PC-9 (cell line): ENCODE results near the gene PHYHIPL. TPM values are rescaled to one million over a fixed set of nuclear protein-coding genes. Genes with fewer than 3 reads are reported as not detected.

Experiments used
- Bru-seq: library from RNA; stranded (reverse); fragments of 400-500 nt; gene quantifications from one replicate; lab custom pipeline; 2021; lab: Mats Ljungman, UMichigan
- BruChase-seq, 2 experiments: library from RNA; stranded (reverse); fragments of 400-500 nt; gene quantifications; one replicate each; lab custom pipeline; 2021; lab: Mats Ljungman, UMichigan
- BruUV-seq: library from RNA; stranded (reverse); fragments of 400-500 nt; replicated peaks from 2 replicates; lab custom pipeline; 2021; lab: Mats Ljungman, UMichigan
- CTCF ChIA-PET: fragments of 300-600 bp; sonication (Branson Sonifier 250); formaldehyde crosslinking; loops from one replicate; lab custom pipeline; 2022; ENCODE audit warnings: antibody characterized with exemption; lab: Charles Lee
- POLR2A ChIA-PET: fragments of 300-600 bp; sonication (Branson Sonifier 250); formaldehyde crosslinking; loops from one replicate; lab custom pipeline; 2022; ENCODE audit warnings: antibody characterized with exemption; ENCODE audit not compliant: unreplicated experiment; lab: Charles Lee
- DNase-seq, 2 experiments: peaks; one replicate each; pipeline versions ENCODE4 v3.0.0 to v3.0.0-alpha.2; 2015 to 2022; ENCODE audit warnings: mixed read lengths in 1 of 2
- H2AFZ ChIP-seq: fragments of 200-600 bp; sonication (generic); 2 replicates; pipeline ENCODE4 v1.8.1; 2017; ENCODE audit warnings: antibody characterized with exemption
- H3F3A ChIP-seq: fragments of 200-600 bp; sonication (generic); 2 replicates; pipeline ENCODE4 v1.8.1; 2017; ENCODE audit warnings: antibody characterized with exemption, mild to moderate bottlenecking, low read depth; ENCODE audit not compliant: insufficient read depth
- H3K27ac ChIP-seq: fragments of 200-600 bp; sonication (generic); 2 replicates; pipeline ENCODE4 v1.6.1; 2016; ENCODE audit warnings: mixed run types
- H3K27me3 ChIP-seq: fragments of 200-600 bp; sonication (generic); 2 replicates; pipeline ENCODE4 v1.6.1; 2016; ENCODE audit warnings: low read depth, mixed run types; ENCODE audit not compliant: insufficient read depth
- H3K36me3 ChIP-seq: fragments of 200-600 bp; sonication (generic); 2 replicates; pipeline ENCODE4 v1.6.1; 2016; ENCODE audit warnings: low read depth, mixed run types
- H3K4me1 ChIP-seq: fragments of 200-600 bp; sonication (generic); replicated peaks from 2 replicates; pipeline ENCODE4 v1.6.1; 2016; ENCODE audit warnings: mixed run types; ENCODE audit not compliant: insufficient read depth
- H3K4me2 ChIP-seq: fragments of 200-600 bp; sonication (generic); 2 replicates; pipeline ENCODE4 v1.6.1; 2017; ENCODE audit warnings: mixed run types
- H3K4me3 ChIP-seq: fragments of 200-600 bp; sonication (generic); 2 replicates; pipeline ENCODE4 v1.6.1; 2016; ENCODE audit warnings: mixed run types
- H3K79me2 ChIP-seq: fragments of 200-600 bp; sonication (generic); 2 replicates; pipeline ENCODE4 v1.6.1; 2017; ENCODE audit warnings: low read depth, mixed run types
- H3K9me2 ChIP-seq: fragments of 200-600 bp; sonication (generic); 2 replicates; pipeline ENCODE4 v1.8.1; 2017; ENCODE audit warnings: mild to moderate bottlenecking; ENCODE audit not compliant: insufficient read depth
- H3K9me3 ChIP-seq: fragments of 200-600 bp; sonication (generic); 2 replicates; pipeline ENCODE4 v1.8.1; 2016; ENCODE audit warnings: low read depth; ENCODE audit not compliant: insufficient read depth
- H4K20me1 ChIP-seq: fragments of 200-600 bp; sonication (generic); 2 replicates; pipeline ENCODE4 v1.8.1; 2017; ENCODE audit not compliant: insufficient read depth
- EZH2 ChIP-seq: fragments of 200-600 bp; sonication (generic); IDR thresholded peaks from 2 replicates; pipeline ENCODE4 v1.8.0; 2017; ENCODE audit warnings: antibody characterized with exemption, low read depth
- intact Hi-C: fragments of 100-400 bp; cut with micrococcal nuclease; formaldehyde crosslinking; loops from one replicate; pipeline ENCODE4 v1.10.0; 2022; ENCODE audit not compliant: unreplicated experiment
- long read RNA-seq: library from polyadenylated mRNA; stranded (forward); transcript quantifications from one replicate; pipeline ENCODE4 v2.0.0, GENCODE V29; 2022
- total RNA-seq: library from RNA; stranded (reverse); gene quantifications from 2 replicates; pipeline ENCODE4 v1.2.3, GENCODE V29; 2021
- TF ChIP-seq, protein P1 (sequence below): fragments of 200-600 bp; sonication (generic); conservative IDR thresholded peaks from 2 replicates; pipeline ENCODE4 v1.6.1; 2017; ENCODE audit warnings: mixed run types, antibody characterized with exemption, mild to moderate bottlenecking, moderate library complexity

PHYHIPL gene
- total RNA-seq (not detected in 2 replicates), Bru-seq, nascent RNA (percentile 4 among the genes with signal in this experiment), BruChase-seq, experiment 1, labeled RNA remaining after a 2-hour chase (percentile 1 among the genes with signal in this experiment), BruChase-seq, experiment 2, labeled RNA remaining after a 6-hour chase (not detected)
- long read RNA-seq, result 0 reads

- Histone ChIP-seq H3K36me3 (no peaks in the 10 kb centered on the region), H3K9me3 (no peaks in the 10 kb centered on the region), H3K4me2 (no peak within 1 kb of the TSS), H3K27me3 (no peaks in the 10 kb centered on the region), H4K20me1 (no peaks in the 10 kb centered on the region), H2AFZ (no peak within 1 kb of the TSS), H3K4me1 (no peaks in the 10 kb centered on the region), H3K79me2 (no peaks in the 10 kb centered on the region), H3F3A (no peaks in the 10 kb centered on the region), H3K27ac (no peak within 1 kb of the TSS), H3K4me3 (no peak within 1 kb of the TSS), H3K9me2 (no peaks in the 10 kb centered on the region)
- BruUV-seq, result no TSS peak
- ChIA-PET POLR2A (no interaction called here), CTCF (no interaction called here)
- DNase-seq, result no peak
- TF ChIP-seq, protein P1, sequence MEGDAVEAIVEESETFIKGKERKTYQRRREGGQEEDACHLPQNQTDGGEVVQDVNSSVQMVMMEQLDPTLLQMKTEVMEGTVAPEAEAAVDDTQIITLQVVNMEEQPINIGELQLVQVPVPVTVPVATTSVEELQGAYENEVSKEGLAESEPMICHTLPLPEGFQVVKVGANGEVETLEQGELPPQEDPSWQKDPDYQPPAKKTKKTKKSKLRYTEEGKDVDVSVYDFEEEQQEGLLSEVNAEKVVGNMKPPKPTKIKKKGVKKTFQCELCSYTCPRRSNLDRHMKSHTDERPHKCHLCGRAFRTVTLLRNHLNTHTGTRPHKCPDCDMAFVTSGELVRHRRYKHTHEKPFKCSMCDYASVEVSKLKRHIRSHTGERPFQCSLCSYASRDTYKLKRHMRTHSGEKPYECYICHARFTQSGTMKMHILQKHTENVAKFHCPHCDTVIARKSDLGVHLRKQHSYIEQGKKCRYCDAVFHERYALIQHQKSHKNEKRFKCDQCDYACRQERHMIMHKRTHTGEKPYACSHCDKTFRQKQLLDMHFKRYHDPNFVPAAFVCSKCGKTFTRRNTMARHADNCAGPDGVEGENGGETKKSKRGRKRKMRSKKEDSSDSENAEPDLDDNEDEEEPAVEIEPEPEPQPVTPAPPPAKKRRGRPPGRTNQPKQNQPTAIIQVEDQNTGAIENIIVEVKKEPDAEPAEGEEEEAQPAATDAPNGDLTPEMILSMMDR, result no peak
- no peak for TF ChIP-seq EZH2
- intact Hi-C loops, result no loop called here
These were observed at the start of gene PHYHIPL for GRCh38 chr10:59176241-59177030. TSS of gene PHYHIPL (plus strand) at chr10:59176643. CDS start at chr10:59176854, 211 bp downstream.

DNA sequence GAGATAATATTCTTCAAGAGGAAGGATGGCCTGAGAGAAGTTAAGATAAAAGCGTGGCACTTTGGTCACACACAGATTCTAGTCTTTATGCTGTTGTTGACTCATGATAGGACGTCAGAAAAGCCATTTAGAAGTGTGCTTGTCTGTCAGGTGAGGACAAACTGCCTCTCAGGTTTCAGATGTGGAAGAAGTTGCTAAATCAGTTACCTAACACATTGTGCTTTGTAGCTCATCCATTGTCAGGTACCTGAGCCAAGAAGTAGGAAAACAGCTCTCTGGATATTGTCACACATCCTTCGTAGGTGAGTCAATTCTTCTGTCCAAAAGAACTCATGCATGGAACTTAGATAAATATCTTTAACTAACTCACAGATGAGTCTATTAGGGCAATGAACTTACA is 49.5 kb upstream of the PHYHIPL start:
- no peak overlapping the region for H3K4me3 ChIP-seq
- DNase-seq, result no peak
- POLR2A ChIA-PET, result interaction anchor here (0.7 kb wide), 1 partner anchor 792 kb away, joined by 3 read pairs; the partner anchor contains the start of gene UBE2D1
- H3K9me2 ChIP-seq, result no peaks in the 10 kb centered on the region; the same call in 1 of the 2 replicates
- no peaks in the 10 kb centered on the region for H3K27me3 ChIP-seq
- no peak overlapping the region for H3K4me2 ChIP-seq
- intact Hi-C loops, result no loop called here
- BruUV-seq, result no TSS peak
- no peaks in the 10 kb centered on the region for H3F3A ChIP-seq
- H4K20me1 ChIP-seq, result no peaks in the 10 kb centered on the region
- no peaks in the 10 kb centered on the region for H3K79me2 ChIP-seq
- H3K9me3 ChIP-seq, result no peaks in the 10 kb centered on the region
- TF ChIP-seq, protein P1, result no peak
- no peak for TF ChIP-seq EZH2
- H3K27ac ChIP-seq, result no peak overlapping the region
- no peak overlapping the region for H2AFZ ChIP-seq
- CTCF ChIA-PET, result no interaction called here
- no peaks in the 10 kb centered on the region for H3K4me1 ChIP-seq
- no peaks in the 10 kb centered on the region for H3K36me3 ChIP-seq

GRCh38 chr10:59127991-59128390 is 48.5 kb upstream of the PHYHIPL start:
- no TSS peak for BruUV-seq
- POLR2A ChIA-PET, result no interaction called here
- TF ChIP-seq, protein P1, result no peak
- no peak for TF ChIP-seq EZH2

More at GRCh38 chr10:59127991-59128390, 48.5 kb upstream of the PHYHIPL start:
- H3F3A ChIP-seq, result no peaks in the 10 kb centered on the region
- intact Hi-C loops, result no loop called here
- no peak overlapping the region for H3K4me2 ChIP-seq
- no peak overlapping the region for H2AFZ ChIP-seq
- H3K27ac ChIP-seq, result no peak overlapping the region
- H3K27me3 ChIP-seq, result no peaks in the 10 kb centered on the region
- CTCF ChIA-PET, result no interaction called here
- H3K9me3 ChIP-seq, result no peaks in the 10 kb centered on the region
- H3K36me3 ChIP-seq, result no peaks in the 10 kb centered on the region
- H3K9me2 ChIP-seq, result no peaks in the 10 kb centered on the region; the same call in 1 of the 2 replicates
- H4K20me1 ChIP-seq, result no peaks in the 10 kb centered on the region
- H3K79me2 ChIP-seq, result no peaks in the 10 kb centered on the region
- no peak for DNase-seq
- H3K4me1 ChIP-seq, result no peaks in the 10 kb centered on the region
- no peak overlapping the region for H3K4me3 ChIP-seq
